AG04450 (cell line): ENCODE measurements around the gene NR2E3. TPM values are rescaled to one million over a fixed set of nuclear protein-coding genes. Genes with fewer than 3 reads are reported as not detected.

Source experiments
- CTCF ChIA-PET: fragments of 300-600, 350-600 bp; formaldehyde crosslinking; extraction: SDS; loops from one replicate; lab custom pipeline; 2022; ENCODE audit warnings: antibody characterized with exemption, inconsistent platforms; lab: Charles Lee
- POLR2A ChIA-PET: fragments of 350-600 bp; formaldehyde crosslinking; extraction: SDS; loops from one replicate; lab custom pipeline; 2021; ENCODE audit warnings: antibody characterized with exemption, inconsistent platforms; lab: Yijun Ruan, JAX
- DNase-seq: peaks from one replicate; pipeline ENCODE4 v3.0.0-alpha.2; 2011; ENCODE audit warnings: low read depth, low spot score
- H3K27ac ChIP-seq: one replicate; pipeline ENCODE4 v1.5.1; 2012; ENCODE audit warnings: low read depth, low read length, control low read depth
- H3K27me3 ChIP-seq: one replicate; pipeline ENCODE4 v1.6.0; 2012; ENCODE audit warnings: low read length; ENCODE audit not compliant: control insufficient read depth, insufficient read depth
- H3K4me3 ChIP-seq: 2 replicates; pipeline ENCODE4 v1.5.1; 2011; ENCODE audit warnings: mild to moderate bottlenecking, low read depth, low read length, control low read depth
- H3K9me3 ChIP-seq: 2 replicates; pipeline ENCODE4 v1.5.1; 2012; ENCODE audit warnings: low read length; ENCODE audit not compliant: control insufficient read depth, insufficient read depth
- CTCF ChIP-seq: IDR thresholded peaks from 2 replicates; pipeline ENCODE4 v1.5.1; 2011; ENCODE audit warnings: low read depth, low read length, control low read depth, inconsistent platforms
- polyA plus RNA-seq: library from polyadenylated mRNA; depleted of rRNA; stranded (reverse); fragments of >200 nt; gene quantifications from 2 replicates; pipeline ENCODE4 v1.2.3, GENCODE V29; 2011

The NR2E3 gene
- polyA plus RNA-seq, 1 experiment = 0.16 TPM

GRCh38 chr15:71811036-71811736 is 832 bp downstream of the NR2E3 start:
- Histone ChIP-seq H3K27ac (no peak overlapping the region), H3K9me3 (peaks cover 6% of the 10 kb centered on the region; the same call in 1 of the 2 replicates), H3K4me3 (no peak overlapping the region), H3K27me3 (no peaks in the 10 kb centered on the region)
- no peak for DNase-seq
- ChIA-PET CTCF (no interaction called here), POLR2A (no interaction called here)
- no peak for TF ChIP-seq CTCF

- CTCF ChIA-PET = interaction anchor here (0.6 kb wide), 1 partner anchor 346 kb away, joined by 3 read pairs; no protein-coding TSS in a partner anchor
- no peak for TF ChIP-seq CTCF
- POLR2A ChIA-PET = no interaction called here
These were observed 1.7 kb downstream of the NR2E3 start for GRCh38 chr15:71811752-71812735.

GRCh38 chr15:71812966-71813722 is 2.8 kb downstream of the NR2E3 start:
- Histone ChIP-seq H3K27ac (no peak overlapping the region), H3K9me3 (peaks cover 11% of the 10 kb centered on the region; the same call in 1 of the 2 replicates), H3K27me3 (no peaks in the 10 kb centered on the region), H3K4me3 (no peak overlapping the region)
- POLR2A ChIA-PET = no interaction called here
- no peak for DNase-seq
- no peak for TF ChIP-seq CTCF
- CTCF ChIA-PET = interaction anchor here (0.6 kb wide), 1 partner anchor 345 kb away, joined by 3 read pairs; no protein-coding TSS in a partner anchor

More at GRCh38 chr15:71811752-71812735, 1.7 kb downstream of the NR2E3 start:
- no peak for DNase-seq
- H3K4me3 ChIP-seq = no peak overlapping the region
- H3K27ac ChIP-seq = no peak overlapping the region
- peaks cover 8% of the 10 kb centered on the region; the same call in 1 of the 2 replicates for H3K9me3 ChIP-seq
- H3K27me3 ChIP-seq = no peaks in the 10 kb centered on the region

GRCh38 chr15:71813723-71814470 is 3.5 kb downstream of the NR2E3 start:
- no peak overlapping the region for H3K27ac ChIP-seq
- no peak overlapping the region for H3K4me3 ChIP-seq
- ChIA-PET CTCF (interaction anchor here (0.5 kb wide), 1 partner anchor 991 kb away, joined by 3 read pairs; no protein-coding TSS in a partner anchor), POLR2A (no interaction called here)
- H3K9me3 ChIP-seq = peaks cover 14% of the 10 kb centered on the region
- DNase-seq = no peak
- H3K27me3 ChIP-seq = no peaks in the 10 kb centered on the region
- TF ChIP-seq CTCF = no peak
